GM12892 (cell line): ENCODE measurements around the gene RALY.
A peak's percentile ranks its signal among the peaks of the same experiment; 100 is the strongest.

Source experiments
- DNase-seq: peaks from one replicate; pipeline ENCODE4 v3.0.0; 2011; ENCODE audit not compliant: insufficient read length
- FAIRE-seq: peaks from 2 replicates; lab custom pipeline; 2011; peaks lifted over from hg19 to GRCh38; lab: Jason Lieb, UNC
- POLR2A ChIP-seq: IDR thresholded peaks from 2 replicates; pipeline ENCODE4 v1.6.1; 2011; ENCODE audit warnings: low read depth, low read length, control low read depth
- POLR2AphosphoS5 ChIP-seq: IDR thresholded peaks from 2 replicates; pipeline ENCODE4 v1.6.1; 2011; ENCODE audit warnings: low read depth, low read length, control low read depth
- TAF1 ChIP-seq: IDR thresholded peaks from 2 replicates; pipeline ENCODE4 v1.6.1; 2011; ENCODE audit warnings: low read depth, mild to moderate bottlenecking, control low read depth, low read length, borderline replicate concordance

Gene RALY

GRCh38 chr20:34010405-34010931, 16.8 kb downstream of the RALY start:
- TF ChIP-seq POLR2AphosphoS5 = no peak
- no peak for TF ChIP-seq TAF1
- no peak for TF ChIP-seq POLR2A
- DNase-seq (no peak), FAIRE-seq (no peak)

- TF ChIP-seq POLR2AphosphoS5 = no peak
- no peak for TF ChIP-seq POLR2A
- no peak for TF ChIP-seq TAF1
- DNase-seq (no peak), FAIRE-seq (no peak)
Measured at GRCh38 chr20:34011275-34011674, 17.6 kb downstream of the RALY start.

- no peak for TF ChIP-seq POLR2A
- no peak for TF ChIP-seq POLR2AphosphoS5
- TF ChIP-seq TAF1 = no peak
- FAIRE-seq = no peak
- no peak for DNase-seq
Measured at GRCh38 chr20:34012330-34012729, 18.6 kb downstream of the RALY start.

GRCh38 chr20:34012735-34013134, 19.0 kb downstream of the RALY start:
- FAIRE-seq = no peak
- TF ChIP-seq POLR2A = no peak
- TF ChIP-seq POLR2AphosphoS5 = no peak
- no peak for TF ChIP-seq TAF1

GRCh38 chr20:34013554-34013953, 19.8 kb downstream of the RALY start:
- no peak for FAIRE-seq
- no peak for DNase-seq
- TF ChIP-seq POLR2AphosphoS5 (no peak), POLR2A (no peak)

More at GRCh38 chr20:34012735-34013134, 19.0 kb downstream of the RALY start:
- DNase-seq = no peak

- TF ChIP-seq TAF1 (no peak), POLR2A (no peak), POLR2AphosphoS5 (no peak)
- no peak for FAIRE-seq
Measured at GRCh38 chr20:34014878-34015277, 21.2 kb downstream of the RALY start.

GRCh38 chr20:34015401-34016335, 22.0 kb downstream of the RALY start:
- TF ChIP-seq POLR2AphosphoS5 = no peak
- no peak for TF ChIP-seq POLR2A
- no peak for TF ChIP-seq TAF1
- FAIRE-seq (no peak), DNase-seq (no peak)

More at GRCh38 chr20:34014878-34015277, 21.2 kb downstream of the RALY start:
- no peak for DNase-seq

- DNase-seq = no peak
- no peak for TF ChIP-seq TAF1
- no peak for TF ChIP-seq POLR2A
- TF ChIP-seq POLR2AphosphoS5 = no peak
- FAIRE-seq = no peak
Measured at GRCh38 chr20:34016736-34017135, 23.0 kb downstream of the RALY start.

GRCh38 chr20:34017610-34018009, 23.9 kb downstream of the RALY start:
- no peak for DNase-seq
- no peak for FAIRE-seq
- TF ChIP-seq TAF1 = no peak
- TF ChIP-seq POLR2AphosphoS5 = no peak
- TF ChIP-seq POLR2A = no peak

GRCh38 chr20:34018166-34018565, 24.5 kb downstream of the RALY start:
- TF ChIP-seq POLR2AphosphoS5 (no peak), POLR2A (no peak), TAF1 (no peak)
- no peak for FAIRE-seq

GRCh38 chr20:34022151-34022838, 28.6 kb downstream of the RALY start:
- TF ChIP-seq POLR2A (no peak), TAF1 (no peak), POLR2AphosphoS5 (no peak)
- FAIRE-seq = no peak

More at GRCh38 chr20:34018166-34018565, 24.5 kb downstream of the RALY start:
- no peak for DNase-seq

GRCh38 chr20:34022839-34023234, 29.1 kb downstream of the RALY start:
- DNase-seq (no peak), FAIRE-seq (no peak)
- TF ChIP-seq TAF1 (no peak), POLR2AphosphoS5 (no peak)

More at GRCh38 chr20:34022151-34022838, 28.6 kb downstream of the RALY start:
- peak; percentile 20 for DNase-seq
